ENCODE results near the gene SLCO2A1. TPM values are rescaled to one million over a fixed set of nuclear protein-coding genes. Genes with fewer than 3 reads are reported as not detected.

The SLCO2A1 gene
- total RNA-seq, 1 donor = under 0.01 TPM

DNA sequence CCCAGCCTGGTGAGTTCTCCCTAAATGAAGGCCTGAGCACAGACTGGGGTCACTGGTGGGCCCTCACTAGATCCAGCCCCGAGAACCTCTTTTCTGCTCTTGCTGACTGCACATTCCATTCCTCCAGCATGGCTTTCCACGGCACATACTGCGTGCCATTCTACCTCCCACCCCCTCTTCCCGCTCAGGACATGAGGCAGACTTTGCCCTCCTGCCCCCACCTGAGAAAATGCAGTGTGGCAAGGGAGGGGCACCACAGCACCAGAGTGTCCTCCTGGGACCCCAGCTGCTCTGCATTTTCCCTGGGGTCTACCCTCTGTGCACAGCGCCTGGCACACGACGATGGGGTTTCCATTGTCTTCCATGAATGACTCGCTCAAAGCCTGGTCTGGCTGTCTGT is 6.1 kb upstream of the SLCO2A1 start:
- DNase-seq (ENCODE audit: low read depth in 2 of 3, low spot score in 2 of 3) = no peak

DNA sequence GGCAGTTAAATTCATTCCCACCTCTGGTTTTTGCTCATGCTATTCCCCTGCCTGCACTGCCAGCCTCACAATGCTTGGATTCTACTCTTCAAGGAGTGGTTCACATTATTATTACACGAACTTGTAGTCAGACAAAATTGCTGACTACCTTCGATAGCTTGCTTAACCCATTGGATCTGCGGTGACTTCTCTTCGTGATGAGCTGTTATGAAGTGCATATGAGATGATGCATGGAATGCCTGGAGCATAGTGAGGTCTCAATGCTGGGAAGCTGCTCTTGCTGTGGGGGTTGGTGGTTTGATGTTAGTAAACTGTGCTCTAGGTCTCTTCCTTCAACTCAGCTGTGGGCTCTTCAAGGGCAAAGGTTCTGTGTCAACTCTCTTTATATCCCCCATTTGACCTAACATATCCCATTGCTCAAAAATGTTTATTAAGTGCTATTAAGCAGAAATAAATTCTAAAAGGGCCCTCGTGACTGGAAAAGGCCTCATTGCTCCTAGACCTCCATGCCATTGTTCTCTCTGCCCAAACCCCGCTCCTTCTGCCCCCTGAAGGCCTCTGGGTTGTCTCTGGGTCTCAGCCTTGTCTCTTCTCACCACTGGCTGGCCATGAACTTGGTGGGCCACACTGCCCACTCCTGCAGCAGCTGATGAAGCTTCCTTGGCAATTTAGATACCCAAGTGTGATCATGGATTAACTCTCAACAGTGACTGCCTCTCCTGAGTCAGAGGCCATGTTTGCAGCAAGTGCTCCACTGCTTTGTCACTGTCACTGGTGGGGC is 4.5 kb upstream of the SLCO2A1 start:
- no peak for DNase-seq (ENCODE audit: low read depth in 2 of 3, low spot score in 2 of 3)

DNA sequence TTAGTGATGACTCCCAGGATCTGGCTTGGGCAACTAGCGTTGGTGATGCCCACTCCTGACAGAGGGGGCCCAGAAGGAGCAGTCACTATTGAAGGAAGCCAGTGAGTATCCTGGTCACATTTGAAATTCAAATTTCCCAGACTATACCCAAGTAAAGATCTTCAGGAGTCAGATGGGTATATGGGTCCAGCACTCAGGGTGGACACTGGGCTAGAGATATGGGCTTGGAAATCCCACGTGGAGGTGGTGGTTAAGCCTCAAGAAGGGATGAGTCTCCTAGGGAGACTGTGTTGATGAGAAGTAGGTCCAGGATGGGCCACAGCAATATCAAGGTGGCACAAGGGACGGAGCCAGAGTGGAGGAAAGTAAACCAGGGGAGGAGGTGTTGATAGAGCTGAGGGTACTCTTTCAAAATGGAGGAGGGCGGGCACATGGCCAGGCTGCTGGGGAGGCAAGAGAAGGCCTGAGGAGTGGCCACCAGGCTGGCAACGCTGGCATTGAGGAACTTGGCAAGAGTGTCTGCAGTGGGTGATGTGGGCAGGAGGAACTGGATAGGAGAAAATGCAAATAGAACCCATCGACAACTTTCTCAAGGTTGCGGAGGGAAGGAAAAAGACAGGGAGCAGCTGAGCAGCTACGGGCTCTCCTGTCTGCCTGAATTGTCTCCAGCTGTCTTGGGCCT is 3.7 kb upstream of the SLCO2A1 start:
- no peak for DNase-seq (ENCODE audit: low read depth in 2 of 3, low spot score in 2 of 3)

DNA sequence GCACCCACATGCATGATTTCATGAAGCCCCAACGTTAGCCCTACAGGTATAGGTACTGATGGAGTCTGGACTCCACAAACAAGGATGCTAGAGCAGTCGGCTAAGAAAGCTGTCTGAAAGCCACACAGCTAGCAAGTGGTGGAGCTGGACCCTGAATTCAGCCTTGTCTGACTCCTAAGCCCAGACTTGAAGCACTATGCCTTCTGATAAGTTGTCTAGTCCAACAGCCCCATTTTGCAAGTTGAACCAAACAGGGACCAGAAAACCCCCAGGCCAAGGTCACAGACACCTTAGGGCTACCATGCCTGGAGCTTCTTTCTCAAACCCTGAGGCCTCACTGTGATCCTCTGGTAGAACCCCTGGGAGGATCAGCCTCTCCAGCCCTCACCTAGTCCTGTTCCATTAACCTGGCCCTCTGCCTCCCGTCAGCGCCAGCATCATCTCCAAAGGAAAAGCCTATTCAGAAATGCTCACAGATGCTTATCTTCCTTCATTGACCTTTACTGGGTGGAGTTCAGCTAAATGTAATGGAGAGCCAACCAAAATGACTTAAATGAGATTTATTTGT is 1.7 kb upstream of the SLCO2A1 start:
- no peak for DNase-seq (ENCODE audit: low read depth in 2 of 3, low spot score in 2 of 3)

DNA sequence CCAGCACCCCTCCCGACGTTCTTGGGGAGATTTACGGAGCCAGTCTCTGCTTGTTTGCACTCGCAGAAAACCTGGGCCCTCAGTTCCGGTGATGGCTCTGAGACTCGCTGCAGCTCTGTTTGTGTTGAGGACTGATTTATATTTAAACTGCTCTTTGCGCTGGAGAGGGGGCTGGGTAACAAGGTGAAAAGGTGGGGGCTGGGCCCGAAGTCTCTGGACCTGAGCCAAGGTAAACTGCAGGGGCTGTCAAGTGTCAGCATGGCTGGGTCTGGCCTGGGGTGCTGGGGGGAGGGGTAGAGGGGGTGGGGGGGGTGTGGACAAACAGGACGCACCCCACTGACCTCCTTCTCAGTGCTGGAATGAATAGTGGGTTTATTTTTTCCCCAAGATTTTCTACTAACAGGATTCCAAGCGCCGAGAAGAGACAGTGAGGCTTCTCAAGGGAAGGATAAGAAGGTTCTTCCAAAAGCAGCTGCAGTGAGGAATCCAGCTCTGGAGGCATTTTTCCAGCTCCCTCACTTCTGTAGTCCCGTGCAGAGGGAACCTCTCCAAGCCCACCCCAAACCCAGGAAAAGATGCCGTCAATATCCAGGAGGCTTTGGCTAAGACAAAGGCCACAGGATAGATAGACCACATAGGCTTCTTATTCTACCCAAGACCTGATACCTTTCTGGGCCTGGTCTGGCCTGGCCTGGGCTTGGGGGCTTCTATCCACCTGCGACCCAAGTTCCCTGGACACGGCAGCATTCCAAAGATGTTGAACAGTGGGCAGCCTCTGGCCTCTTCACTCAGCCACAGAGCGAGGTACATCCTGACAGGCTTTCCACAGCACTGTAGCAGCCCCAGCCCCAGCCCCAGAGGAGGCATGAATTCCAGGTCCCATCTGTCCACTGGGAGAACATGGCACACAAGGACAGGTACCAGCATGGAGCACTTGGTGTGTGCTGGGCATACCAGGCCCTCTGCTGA is 938 bp upstream of the SLCO2A1 start:
- no peak for DNase-seq (ENCODE audit: low read depth in 2 of 3, low spot score in 2 of 3)

DNA sequence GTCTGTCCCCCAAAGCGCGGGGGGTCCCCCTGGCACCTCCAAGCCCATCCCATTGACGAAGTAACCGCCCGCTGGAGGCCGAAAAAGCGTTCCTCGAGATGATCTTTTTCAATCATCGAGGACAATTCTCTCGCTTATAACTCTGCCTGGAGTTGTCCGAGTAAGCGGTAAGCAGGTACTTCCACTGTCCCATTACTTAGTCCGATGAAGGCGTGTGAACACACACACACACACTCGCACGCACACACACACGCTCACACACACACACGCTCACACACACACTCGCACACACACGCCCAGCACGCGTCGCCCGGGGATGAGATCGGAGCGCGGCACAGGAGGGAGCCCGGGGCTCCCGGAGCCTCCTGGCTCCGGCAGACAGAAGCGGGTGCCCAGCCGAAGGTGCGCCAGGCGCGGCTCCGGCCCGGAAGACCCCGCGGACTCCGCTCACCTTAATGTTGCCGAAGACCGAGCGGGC is 430 bp downstream of the SLCO2A1 start:
- DNase-seq (ENCODE audit: low read depth in 2 of 3, low spot score in 2 of 3) = peak in 2 of 3 donors; percentile 10 to 45

DNA sequence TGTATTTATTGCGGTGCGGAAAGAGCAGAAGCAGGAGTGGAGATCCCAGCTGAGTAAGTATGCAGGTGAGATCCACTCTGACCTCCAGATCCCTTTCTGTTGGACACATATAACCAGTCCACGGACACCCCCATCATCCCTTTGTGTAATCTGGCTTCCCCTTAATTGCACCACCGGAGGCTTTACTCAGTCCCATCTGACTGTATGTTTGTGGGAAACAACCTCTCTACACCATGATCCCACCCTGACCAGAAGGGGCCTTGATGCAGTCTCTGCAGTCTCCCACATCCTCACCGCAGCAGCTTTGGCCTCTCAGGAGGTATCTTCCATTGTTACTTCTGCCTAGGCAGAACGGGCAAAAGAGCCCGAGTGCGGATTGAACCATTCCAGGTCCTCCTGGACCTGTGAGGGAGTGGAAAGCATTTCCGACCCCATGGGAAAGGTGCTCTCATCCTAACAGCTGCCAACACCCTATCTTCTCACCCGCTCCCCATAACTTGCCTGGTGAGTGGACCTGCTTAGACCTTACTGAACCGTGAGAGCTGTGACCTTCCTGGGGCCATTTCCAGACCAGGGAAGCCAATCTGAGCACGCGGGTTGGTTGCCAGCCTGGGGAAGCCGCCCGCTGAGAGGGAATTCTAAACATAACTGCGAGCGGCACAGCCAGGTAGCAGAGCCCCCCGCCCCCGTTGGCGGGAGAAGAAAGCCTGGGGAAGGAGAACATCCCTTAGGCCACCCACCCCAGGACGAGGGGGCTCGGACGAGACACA is 1.1 kb downstream of the SLCO2A1 start:
- DNase-seq (ENCODE audit: low read depth in 2 of 3, low spot score in 2 of 3) = no peak

DNA sequence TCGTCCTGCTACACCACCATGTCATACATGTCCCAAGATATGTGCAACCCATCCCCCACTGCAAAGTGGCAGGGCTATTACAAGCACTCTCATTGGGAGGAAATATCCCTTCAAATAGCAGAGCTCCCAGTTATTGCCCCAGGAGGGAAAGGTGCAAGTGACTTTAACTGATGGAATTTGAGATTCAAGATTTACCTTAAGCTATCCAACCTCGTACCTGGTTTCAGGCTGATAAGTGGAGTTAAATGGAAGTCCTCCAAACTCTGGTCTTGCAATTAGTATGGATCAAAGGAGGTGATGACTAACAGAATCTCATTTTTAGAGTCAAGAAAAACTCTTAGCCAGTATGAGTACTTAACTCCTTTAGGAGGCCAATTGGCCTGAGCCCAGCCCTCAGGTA is 2.1 kb downstream of the SLCO2A1 start:
- DNase-seq (ENCODE audit: low read depth in 2 of 3, low spot score in 2 of 3) = no peak

DNA sequence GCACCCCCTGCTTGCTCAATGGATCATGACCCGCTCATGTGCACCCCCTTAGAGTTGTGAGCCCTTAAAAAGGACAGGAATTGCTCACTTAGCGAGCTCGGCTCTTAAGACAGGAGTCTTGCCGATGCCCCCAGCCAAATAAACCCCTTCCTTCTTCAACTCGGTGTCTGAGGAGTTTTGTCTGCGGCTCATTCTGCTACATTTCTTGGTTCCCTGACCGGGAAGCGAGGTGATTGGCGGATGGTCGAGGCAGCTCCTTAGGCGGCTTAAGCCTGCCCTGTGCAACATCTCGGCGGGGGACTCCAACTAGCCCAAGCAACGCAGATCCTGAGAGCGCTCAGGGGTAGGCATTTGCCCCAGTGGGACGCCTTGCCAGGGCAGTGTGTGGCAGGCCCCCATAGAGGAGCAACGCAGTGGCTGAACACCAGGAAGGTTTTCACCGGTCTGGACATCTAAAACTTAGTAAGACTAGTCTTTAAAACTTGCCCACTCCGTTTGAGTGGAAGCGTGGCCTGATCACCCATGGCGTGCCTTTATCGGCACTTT is 9.5 kb downstream of the SLCO2A1 start:
- no peak for DNase-seq (ENCODE audit: low read depth in 2 of 3, low spot score in 2 of 3)

DNA sequence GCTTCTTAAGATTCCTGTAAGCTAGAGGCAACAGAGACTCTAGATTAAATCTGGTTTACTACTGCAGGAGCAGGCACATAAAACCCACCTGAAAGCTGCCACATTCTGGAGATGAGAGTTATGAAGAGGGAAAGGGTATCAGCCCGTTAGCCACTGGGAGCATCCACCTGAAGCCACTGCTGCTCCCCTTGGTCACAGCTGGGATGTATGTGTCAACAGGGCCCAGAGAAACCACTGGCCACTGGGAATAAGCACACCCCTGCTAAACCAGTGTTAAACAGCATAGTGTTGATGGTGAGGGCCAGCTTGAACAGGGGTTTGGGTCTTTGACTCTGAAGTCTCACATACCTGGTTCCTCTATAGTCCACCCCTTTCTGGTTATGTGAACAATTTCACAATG is 10.9 kb downstream of the SLCO2A1 start:
- no peak for DNase-seq (ENCODE audit: low read depth in 2 of 3, low spot score in 2 of 3)

DNA sequence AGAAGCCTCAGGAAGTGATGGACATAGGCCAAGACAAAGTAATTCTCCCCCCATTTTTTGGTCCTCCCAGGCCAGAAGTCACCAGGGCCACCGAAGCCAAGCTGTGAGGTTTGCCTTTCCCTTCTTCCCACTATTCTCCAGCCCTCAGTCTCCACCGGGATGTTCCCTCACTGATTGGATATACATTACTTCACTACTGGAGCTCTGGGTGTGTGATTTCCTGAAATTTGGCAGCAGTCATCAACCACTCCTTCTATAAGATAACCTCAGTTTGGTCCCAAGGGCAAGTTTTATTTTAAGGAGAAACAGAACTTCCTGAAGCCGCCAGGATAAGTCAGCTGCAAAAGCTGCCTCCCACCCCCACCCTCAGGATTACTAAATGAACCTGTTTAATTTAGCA is 11.3 kb downstream of the SLCO2A1 start:
- no peak for DNase-seq (ENCODE audit: low read depth in 2 of 3, low spot score in 2 of 3)

DNA sequence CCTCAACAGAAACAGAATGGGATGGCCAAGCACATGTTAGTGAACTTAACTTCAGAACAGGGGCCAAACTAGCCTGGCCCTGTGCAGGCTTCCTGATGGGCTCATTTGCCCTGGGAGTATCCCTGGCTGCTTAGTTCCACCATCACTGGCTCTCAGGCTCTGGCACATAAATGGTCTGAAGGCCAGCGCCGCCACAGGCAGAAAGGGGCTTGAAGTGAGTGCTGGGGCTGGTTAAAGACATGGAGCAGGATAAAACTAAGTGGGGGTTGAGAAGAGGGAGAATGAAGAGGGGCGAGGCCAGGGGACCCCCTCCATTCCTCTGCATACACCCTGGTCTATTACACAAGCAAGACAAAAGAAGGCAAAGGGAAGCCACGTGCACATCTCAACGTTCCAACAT is 12.2 kb downstream of the SLCO2A1 start:
- DNase-seq (ENCODE audit: low read depth in 2 of 3, low spot score in 2 of 3) = no peak

DNA sequence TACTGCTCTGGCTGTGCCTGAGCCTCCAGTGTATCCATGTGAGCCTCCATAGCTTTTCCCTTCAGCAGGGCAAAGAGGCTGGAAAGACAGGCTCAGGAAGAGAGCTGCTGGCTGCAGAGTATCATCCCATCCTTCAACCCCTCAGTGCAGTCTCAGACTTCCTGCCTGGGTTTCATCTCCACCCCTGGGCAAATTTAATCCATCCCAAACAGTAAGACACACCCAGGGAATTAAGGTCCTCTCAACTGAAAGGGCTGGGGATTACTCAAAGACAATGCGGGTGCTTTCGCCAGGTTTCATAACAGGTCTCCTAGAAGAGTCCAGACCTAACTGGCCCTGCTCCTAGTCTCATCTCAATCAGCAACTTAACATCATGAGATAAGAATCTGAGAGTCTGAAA is 15.5 kb downstream of the SLCO2A1 start:
- no peak for DNase-seq (ENCODE audit: low read depth in 2 of 3, low spot score in 2 of 3)

DNA sequence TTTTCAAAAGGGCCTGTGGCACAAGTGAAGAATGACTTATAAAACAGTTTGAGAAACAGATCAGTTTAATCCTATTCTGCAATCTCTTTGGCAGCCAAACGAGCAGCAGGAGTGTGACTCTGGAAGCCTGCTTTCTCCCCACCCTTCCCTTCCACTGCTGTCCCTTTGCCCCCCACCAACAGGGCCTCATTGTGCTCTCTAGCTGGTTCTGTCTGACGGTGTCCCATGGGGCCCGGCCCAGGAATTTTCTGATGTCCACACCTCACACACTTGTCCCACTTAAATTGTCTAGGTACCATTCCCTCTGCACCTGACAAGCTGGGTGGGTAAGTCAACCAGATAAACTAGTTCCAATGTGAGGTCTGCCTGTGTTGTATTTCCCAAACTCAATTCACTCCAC is 16.4 kb downstream of the SLCO2A1 start:
- no peak for DNase-seq (ENCODE audit: low read depth in 2 of 3, low spot score in 2 of 3)

DNA sequence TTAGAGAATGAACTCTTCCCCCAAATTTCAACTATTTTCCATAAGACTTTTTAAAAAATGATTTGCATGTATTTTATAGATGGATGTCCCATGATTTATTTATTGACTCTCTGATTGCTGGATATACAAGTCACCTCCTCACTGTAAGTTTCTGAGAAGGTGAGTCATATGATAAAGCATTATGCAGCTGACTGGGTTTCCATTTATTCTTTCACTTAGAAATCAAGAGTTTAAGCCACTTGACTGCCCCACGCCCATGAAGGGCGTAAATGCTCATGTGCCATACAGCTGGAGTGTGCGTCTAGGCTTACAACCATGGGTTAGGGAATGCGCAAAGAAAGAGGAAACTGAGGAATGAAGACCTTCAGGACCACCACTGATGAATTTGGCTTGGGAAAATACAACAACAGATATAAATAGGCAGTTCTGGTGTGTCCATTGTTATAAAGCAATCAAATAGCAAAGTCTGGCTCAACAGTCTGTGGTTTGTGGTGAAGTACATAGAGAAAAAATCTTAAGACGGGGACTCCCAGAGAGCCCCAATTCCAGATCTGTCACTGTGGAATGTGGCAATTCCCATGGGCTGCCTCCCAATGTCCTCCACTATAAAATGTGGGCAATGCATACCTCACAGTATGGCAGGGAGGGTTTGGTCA is 20.3 kb downstream of the SLCO2A1 start:
- DNase-seq (ENCODE audit: low read depth in 2 of 3, low spot score in 2 of 3) = no peak

DNA sequence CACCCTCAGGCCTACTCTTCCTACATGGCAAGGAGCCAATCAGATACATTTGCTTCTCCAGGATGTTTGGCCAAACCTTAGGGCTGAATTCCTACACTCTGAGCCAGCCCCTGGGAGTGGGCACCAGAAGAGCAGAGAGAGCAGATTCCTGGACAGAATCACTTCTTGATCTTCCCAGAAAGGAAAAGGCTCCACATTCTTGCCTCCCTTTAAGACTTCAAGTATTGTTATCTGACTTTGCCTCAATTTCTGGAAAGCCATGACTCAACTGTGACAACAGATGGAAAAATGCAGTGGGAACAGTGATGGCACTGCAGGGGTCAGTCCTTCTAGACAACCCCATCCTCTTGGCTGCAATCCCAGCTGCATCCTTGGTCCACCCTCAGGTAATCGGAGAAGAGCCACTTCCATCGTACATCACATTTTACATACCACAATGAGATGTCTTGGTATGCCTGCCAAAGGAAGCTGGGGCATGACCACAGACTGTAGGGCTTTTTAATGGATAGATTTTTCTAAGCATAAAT is 21.0 kb downstream of the SLCO2A1 start:
- DNase-seq (ENCODE audit: low read depth in 2 of 3, low spot score in 2 of 3) = no peak

DNA sequence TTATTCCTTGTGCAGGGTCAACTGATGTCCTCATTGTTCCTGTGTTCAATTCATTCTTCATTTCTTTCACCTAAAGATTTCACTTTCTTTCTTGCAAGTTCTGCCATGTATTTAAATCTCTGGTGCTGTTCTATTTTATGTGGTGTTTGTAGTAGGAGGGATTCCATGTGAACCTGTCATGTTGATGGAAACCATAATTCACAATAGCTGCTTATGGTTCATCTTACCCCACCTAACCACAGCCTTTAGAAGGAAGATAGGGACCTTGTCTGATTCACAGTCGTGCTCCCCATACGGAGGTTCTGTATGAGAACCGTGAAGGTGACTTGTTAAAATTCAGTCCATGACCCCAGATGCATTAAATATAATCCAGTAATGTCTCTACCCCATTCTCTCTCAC is 21.9 kb downstream of the SLCO2A1 start:
- DNase-seq (ENCODE audit: low read depth in 2 of 3, low spot score in 2 of 3) = no peak

DNA sequence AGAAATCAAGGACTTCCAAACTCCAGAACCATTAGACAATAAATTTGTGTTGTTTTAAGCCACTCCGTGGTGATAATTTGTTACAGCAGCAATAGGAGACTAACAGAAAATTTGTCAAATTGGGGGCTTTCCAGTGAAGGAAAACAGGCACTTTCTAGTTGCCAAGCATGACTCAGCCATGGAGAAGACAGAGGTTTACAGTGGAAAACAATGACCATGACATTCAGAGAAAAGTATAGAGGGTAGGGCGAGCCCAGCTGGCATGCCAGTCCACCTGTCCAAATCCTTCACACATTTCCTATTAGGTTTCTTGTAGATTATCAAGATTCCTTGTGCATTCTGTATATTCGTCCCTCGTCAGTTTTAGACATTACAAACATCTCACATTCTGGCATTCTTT is 24.9 kb downstream of the SLCO2A1 start:
- DNase-seq (ENCODE audit: low read depth in 2 of 3, low spot score in 2 of 3) = no peak

DNA sequence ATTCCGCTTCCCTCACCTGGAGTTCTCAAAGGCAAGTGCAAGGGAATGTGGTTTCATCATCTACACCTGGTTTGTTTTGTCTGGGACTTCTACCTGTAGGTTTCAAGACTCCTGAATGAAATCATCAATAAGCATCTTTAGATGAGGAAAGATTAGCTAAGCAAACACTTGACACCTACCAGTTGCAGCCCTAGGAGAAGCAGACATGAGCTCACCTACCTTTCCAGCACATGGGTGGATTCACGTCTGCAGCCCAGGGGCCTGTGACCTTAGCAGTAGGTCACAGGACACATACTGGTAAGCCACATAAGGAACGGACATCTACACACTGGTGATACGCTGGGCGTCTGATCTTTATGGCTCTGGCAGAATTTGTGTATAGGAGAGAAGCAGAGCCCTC is 26.7 kb downstream of the SLCO2A1 start:
- no peak for DNase-seq (ENCODE audit: low read depth in 2 of 3, low spot score in 2 of 3)
